GM19328 (cell line): ENCODE measurements around the gene ARHGAP31.
"Not testable (repeated sequence)": the region's sequence is repeated elsewhere in the genome, so short reads cannot be mapped to it uniquely, and the experiment has no call there.

Experiments
- ATAC-seq: cut with Tn5 transposase; IDR thresholded peaks from one replicate; pipeline ENCODE4 v1.9.1; 2021; ENCODE audit warnings: mild to moderate bottlenecking, moderate library complexity; ENCODE audit not compliant: unreplicated experiment

The ARHGAP31 gene, protein sequence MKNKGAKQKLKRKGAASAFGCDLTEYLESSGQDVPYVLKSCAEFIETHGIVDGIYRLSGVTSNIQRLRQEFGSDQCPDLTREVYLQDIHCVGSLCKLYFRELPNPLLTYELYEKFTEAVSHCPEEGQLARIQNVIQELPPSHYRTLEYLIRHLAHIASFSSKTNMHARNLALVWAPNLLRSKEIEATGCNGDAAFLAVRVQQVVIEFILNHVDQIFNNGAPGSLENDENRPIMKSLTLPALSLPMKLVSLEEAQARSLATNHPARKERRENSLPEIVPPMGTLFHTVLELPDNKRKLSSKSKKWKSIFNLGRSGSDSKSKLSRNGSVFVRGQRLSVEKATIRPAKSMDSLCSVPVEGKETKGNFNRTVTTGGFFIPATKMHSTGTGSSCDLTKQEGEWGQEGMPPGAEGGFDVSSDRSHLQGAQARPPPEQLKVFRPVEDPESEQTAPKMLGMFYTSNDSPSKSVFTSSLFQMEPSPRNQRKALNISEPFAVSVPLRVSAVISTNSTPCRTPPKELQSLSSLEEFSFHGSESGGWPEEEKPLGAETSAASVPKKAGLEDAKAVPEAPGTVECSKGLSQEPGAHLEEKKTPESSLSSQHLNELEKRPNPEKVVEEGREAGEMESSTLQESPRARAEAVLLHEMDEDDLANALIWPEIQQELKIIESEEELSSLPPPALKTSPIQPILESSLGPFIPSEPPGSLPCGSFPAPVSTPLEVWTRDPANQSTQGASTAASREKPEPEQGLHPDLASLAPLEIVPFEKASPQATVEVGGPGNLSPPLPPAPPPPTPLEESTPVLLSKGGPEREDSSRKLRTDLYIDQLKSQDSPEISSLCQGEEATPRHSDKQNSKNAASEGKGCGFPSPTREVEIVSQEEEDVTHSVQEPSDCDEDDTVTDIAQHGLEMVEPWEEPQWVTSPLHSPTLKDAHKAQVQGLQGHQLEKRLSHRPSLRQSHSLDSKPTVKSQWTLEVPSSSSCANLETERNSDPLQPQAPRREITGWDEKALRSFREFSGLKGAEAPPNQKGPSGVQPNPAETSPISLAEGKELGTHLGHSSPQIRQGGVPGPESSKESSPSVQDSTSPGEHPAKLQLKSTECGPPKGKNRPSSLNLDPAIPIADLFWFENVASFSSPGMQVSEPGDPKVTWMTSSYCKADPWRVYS (N-terminal part only)

DNA sequence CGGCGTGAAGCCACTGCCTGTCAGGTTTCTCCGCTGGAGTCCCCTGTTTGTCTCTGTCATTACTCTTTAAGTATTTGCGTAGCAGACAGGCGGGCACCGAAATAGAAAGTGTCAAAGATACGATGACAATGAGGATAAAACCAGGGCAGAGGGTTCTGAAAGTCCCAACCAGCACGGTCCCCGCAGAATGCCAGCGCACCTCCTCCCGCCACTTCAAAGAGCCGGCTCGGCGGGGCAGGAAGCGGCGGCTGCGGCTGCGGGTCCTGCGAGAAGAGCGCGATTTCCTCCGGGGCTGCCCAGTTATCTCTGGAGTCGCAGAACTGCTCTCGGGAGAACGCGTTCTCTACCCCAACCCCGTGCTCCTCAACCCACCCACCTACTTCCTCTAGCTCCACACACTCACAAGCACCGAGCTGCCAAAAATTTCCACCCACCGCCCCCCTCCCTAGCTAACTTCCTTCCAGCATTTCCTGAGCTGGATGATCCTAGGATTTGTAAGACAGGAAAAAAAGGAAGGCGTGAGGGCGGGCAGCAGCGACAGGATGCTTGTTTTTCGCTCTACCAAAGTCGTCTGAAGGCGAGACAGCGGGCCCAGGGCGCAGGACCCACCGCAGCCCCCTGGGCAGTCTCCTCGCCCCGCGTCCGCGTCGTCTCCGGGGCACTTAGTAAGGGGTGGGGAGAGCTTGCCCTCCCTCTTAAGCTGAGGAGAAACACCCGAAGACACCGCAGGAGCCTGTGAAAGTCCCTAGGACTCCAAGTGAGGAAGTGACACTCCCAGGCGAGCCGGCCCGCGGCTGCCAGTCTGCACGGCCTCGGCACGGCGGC, at the start of gene ARHGAP31:
TSS of gene ARHGAP31 (plus strand) at position 513 of the 825 bp plus-strand sequence. CDS start 522 bp downstream, outside the sequence.
- ATAC-seq: peak; percentile 61

DNA sequence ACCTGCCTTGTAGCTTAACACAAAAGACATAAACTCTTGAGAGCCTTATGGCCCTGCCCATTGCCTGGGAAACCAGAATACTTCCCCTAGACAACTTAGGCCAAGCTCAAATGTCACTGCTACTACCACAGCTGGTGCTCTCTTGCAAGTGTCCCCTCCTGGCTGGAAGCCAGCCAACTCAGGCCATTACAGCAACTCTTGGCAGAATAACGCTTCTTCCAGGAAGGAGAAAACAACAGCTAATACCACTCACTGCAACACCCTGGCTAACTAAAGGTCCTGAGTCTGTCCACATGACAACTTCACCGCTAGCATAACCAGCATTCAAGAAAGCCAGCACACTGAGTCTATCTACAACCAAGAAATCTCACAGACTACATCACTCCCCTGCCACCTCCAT, 48.4 kb upstream of the ARHGAP31 start:
- no peak for ATAC-seq

DNA sequence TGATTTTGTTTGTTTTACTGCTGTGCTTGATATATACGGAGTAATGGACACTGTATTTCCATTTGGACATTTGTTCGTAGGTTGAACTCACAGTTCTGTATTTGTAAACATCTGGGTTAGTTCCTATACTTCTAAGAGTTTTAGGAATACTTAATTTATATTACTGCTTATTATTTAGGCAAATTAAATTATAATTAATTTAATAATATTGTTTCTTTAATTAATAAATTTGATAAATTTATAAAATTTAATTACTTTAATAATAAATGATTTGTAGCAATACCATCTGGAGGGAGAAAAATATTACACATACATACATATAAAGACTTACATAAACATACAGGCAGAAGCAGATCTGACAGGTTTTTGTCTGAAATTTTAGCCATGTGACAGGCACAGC, 39.0 kb upstream of the ARHGAP31 start:
- no peak for ATAC-seq

DNA sequence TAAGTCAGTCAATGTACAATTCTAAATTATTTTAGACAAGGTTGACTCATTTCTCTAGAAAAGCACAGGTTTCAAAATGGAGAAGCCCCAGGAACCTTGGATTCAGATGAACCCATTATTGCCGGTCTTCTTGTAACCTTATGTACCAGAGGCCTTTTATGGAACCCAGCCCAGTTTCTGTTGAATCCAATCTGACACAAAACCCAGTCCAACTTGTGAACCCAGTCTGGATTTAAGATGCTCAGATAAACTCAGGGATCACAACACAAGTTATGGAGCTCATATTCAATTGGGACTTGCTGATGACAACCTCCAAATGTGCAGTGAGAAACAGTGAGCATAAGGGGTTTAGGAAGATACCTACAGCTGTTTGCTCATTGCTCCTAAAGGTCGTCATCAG, 37.1 kb upstream of the ARHGAP31 start:
- no peak for ATAC-seq

DNA sequence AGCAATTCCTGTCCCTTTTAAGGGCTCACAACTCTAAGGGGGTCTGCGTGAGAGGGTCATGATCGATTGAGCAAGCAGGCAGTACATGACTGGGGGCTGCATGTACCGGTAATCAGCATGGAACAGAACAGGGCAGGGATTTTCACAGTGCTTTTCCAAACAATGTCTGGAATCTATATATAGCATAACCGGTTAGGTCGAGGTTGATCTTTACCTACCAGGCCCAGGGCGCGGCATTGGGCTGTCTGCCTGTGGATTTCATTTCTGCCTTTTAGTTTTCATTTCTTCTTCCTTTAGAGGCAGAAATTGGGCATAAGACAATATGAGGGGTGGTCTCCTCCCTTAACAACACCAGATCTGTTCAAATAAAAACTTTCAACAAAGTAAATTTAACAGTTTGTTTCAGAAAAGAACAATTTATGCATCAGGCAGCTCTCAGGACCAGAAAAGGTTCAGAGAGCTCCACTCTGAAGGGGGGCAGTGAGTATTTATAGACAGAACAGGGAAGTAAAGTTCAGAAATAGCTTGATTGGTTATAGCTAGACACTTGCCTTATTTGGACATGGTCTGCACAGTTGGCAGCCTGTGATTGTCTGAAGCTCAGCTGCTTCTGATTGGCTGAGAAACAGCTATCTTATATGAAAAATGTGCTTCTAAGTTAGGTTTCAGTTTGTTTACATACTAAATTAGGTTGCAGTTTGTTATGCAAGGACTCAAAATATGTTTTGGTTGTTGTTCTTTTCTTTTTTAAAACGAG, 36.4 kb upstream of the ARHGAP31 start:
- no peak for ATAC-seq

DNA sequence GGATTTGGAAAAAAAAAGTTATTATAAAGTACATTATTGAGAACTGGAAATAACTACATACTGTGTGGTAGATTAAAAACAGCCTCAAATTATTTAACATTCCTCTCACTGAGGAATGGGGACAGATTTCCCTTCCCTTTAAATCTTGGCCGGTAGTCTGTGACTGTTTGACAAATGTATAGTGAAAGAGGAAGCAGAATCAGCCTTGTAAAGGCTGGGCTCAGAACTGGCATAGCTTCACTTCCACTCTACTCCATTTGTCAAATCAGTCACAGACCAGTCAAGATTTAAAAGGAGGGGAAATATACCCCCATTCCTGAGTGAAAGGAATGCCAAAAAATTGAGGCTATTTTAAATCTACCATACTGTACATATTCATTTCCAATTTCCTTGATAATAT, 35.3 kb upstream of the ARHGAP31 start:
- ATAC-seq: peak; percentile 93

DNA sequence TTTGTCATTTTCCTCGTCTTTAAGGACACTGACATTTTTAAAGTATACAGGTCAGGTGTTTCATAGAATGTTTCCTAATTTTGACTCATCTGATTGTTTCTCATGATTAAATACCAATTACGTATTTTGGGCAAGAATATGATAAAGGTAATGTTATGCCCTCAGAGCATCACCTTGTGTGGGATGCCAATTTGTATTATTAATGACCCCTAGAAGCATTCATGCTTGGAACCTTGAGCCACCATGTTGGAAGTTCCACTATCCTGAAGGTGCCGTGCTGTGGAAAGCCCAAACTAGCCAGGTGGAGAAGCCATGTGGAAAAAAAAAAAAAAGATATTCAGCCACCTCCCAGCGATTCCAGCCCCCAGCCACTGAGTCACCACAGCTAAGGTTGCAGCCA, 34.4 kb upstream of the ARHGAP31 start:
- no peak for ATAC-seq

DNA sequence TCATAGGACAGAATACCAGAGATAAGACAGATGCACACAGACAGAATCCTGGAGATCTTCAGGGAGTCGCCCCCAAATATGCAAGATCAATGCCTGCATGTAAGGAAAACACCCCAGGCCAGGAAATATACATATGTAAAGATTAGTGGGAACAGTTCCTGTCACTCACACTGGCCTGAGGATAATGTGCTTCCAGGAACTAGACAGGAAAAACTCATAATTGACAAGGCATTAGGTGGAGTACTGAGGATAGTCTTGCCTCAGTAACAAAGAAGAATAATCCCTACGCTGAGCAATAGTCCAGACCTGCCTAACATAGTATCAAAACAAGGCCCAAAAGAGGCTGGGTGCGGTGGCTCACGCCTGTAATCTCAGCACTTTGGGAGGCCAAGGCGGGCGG, 33.1 kb upstream of the ARHGAP31 start:
- no peak for ATAC-seq

DNA sequence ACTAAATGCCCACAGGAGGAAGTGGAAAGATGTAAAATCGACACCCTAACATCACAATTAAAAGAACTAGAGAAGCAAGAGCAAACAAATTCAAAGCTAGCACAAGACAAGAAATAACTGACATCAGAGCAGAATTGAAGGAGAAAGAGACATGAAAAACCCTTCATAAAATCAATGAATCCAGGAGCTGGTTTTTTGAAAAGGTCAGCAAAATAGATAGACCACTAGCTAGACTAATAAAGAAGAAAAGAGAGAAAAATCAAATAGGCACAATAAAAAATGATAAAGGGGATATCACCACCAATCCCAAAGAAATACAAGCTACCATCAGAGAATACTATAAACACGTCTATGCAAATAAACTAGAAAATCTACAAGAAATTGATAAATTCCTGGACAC, 24.0 kb upstream of the ARHGAP31 start:
- not testable (repeated sequence) for ATAC-seq

DNA sequence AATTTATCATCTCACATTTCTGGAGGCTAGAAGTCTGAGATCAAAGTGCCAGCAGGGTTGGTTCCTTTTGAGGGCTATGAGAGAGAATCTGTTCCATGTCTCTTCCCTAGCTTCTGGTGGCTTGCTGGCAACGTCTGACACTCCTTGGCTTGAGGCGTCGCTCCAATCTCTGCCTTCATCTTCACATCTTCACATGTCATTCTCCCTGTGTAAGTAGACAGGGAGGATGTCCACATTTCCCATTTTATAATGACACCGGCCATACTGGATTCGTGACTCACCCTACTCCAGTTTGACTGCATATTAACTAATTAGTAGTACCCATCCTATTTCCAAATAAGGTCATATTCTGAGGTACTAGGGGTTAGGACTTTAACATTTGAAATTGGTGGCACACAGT, 17.5 kb upstream of the ARHGAP31 start:
- no peak for ATAC-seq

DNA sequence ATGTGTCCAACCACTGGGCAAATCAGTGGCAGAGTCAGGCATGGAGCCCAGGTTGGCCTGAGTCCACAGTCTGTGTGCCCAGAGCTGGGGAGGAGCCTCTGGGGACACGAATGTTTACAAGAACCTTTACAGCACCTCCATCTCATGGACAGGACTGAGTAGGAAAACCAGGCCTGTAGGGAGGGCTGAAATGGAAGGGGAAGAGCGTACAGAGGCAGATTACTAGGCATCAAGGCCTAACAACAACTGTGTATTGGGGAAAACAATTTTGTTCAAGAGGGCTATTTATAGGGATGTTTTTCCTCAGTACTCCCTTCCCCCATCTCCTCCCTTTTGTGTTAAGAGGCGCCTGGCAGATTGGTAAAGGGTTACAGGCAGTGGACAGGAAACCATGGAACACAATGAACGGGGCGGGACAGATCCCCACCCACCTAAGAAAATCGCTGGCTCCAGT, 15.1 kb upstream of the ARHGAP31 start:
- ATAC-seq: no peak

DNA sequence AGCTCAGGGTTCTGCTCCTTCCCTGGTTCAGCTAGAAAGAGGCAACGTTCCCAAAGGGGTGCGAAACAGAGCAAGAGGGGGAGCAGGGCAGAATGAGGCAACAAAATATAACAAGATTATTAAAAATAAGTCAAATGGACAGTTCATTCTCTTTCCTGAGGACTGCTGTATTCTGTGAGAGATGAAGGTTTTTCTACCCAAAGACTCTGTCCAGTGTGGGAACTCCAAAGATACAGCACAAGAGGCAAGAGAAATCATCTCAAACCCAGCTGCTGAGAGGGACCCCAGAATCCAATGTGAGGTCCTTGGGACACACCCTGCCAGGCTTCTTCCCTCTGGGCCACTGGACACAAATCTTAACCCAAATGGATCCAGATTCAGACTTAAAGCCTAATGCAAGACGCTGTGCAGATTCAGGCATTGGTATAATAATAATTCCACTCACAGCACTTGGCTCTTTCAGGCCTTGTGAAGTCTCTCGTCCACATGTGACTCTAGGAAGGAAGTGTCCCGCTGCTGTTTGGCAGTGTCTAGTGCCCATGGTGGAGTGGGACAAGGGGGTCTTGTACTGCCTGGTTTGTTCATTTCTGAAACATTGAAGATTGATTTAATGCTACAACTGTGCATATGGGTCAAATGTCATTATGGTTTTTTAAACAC, 14.5 kb upstream of the ARHGAP31 start:
- no peak for ATAC-seq

DNA sequence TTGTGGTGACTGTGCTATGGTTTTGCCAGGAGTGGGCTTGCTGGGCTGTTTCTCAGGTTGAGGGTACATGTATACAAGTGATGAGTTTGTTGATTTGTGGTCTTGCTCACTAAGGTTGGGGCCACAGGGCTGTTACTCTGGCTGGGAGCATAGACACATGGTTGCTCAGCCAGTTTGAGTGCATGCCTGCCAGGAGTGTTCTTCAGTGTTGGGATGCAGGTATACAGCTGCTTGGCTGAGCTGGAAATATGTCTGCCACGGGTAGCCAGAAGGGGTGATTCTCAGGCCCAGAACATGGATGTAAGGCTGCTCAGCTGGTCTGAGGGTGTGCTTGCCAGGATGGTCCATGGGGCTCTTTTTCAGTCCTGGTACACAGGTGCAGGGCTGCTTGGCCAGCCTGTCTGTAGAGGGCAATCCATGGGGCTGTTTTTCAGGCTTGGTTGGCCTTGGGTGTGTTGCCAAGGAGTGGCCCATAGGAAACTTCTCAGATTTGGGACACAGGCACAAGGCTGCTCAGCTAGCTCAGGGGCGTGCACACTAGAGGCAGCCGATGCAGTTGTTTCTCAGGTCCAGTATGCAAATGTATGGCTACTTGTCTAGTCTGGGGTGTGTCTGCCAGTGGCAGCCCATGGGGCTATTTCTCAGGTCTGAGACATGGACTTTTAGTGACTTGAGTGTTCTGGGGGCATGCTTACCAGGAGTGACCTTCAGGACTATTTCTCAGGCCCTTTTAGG, 5.3 kb upstream of the ARHGAP31 start:
- ATAC-seq: no peak

DNA sequence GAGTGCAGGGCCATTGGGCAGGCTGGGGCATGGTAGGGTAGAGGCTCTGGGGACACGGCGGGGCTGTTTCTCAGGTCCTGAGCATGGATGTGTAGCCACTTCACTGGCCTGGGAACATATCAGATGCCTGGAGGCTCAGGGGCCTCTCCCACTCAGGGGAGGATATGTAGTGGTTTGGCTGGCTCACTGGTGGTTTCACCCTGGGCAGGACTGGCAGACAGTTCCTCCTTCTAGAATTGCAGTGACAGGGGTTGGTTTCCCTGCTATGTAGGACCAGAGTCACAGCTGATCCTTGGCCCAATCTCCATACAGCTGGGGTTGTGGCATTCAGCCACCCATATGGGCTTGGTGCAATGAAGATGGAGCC, 4.8 kb upstream of the ARHGAP31 start:
- no peak for ATAC-seq

DNA sequence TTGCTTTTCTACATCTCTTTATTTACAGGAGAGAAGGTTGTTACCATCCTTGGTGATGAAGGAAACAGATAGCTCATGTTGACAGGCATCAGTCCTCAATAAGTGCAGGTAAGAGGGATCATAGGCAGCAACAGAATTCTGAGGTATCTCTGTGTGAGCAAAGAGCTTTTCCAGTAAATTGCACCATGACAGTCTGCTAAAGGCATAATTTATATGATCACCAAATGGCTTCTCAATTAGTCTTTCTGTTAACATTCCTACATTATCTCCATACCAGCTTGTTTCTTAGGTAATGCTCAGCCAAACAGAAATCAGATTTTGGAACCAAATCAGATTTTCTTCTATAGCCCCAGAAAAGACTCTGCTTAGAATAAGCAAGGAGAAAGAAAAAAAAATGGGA, 3.6 kb upstream of the ARHGAP31 start:
- ATAC-seq: no peak

DNA sequence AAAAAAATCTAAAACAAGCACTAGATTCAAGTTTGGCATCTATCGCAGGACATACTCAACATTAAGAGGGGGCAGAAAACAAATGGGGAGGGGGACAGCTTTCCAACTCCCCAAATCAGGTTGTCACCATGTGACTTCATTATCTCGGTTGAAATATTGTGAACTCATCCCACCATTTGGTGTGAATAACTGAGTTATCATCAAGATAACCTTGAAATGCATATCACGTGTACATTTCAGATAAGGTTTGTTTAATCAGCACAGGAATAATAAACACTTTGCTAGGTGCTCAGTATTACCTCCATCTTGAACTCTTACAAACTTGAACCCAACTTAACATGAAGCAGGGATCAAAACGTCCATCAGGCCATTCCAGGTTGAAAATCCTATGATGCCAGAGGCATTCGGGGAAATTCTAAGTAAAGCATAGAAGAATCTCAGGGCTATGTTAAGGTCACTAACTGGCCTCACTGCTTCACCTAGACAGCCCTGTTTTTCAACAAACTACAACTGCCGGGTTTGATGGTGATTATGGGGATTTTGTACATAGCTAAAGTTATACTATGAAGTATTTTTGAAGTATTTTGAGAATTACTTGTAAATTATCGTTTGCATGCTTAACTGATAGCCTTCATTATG, 3.0 kb upstream of the ARHGAP31 start:
- no peak for ATAC-seq

DNA sequence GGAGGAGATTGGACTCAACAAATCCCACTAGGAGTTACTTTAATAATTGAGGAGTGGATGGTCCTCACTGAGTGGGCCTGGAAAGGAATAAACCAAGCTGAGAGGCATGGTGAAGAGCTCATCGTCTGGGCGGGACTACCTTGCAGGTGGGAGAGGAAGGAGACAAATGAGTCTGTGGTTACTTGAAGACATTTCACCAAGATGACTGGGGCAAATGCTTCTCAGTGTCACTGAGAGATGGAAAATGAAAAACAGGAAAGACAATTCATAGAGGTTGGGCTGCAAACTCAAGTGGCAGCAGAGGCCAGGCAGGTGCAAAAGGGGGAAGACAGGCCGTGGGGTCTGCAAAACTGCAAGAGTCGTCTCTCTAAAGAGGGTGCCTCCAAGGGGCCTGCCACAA, 1.5 kb upstream of the ARHGAP31 start:
- no peak for ATAC-seq
